Fibroblast of pulmonary artery (primary cell): ENCODE results near the gene CPN2.

Experiments
- DNase-seq: peaks from one replicate; pipeline ENCODE4 v3.0.0-alpha.2; 2010; ENCODE audit warnings: low read depth
- H3K4me3 ChIP-seq: replicated peaks from 2 replicates; pipeline ENCODE4 v1.5.1; 2011; ENCODE audit warnings: low read depth, mild to moderate bottlenecking, control low read depth, low read length, moderate library complexity
- CTCF ChIP-seq: IDR thresholded peaks from 2 replicates; pipeline ENCODE4 v1.5.1; 2011; ENCODE audit warnings: mild to moderate bottlenecking, control low read depth, low read length, inconsistent platforms; ENCODE audit errors: missing control alignments

Gene CPN2

GRCh38 chr3:194367992-194368841 lies 17.1 kb upstream of the CPN2 start:
- no peak overlapping the region for H3K4me3 ChIP-seq
- TF ChIP-seq CTCF, result no peak
- no peak for DNase-seq

GRCh38 chr3:194365978-194366490 lies 14.9 kb upstream of the CPN2 start:
- H3K4me3 ChIP-seq, result no peak overlapping the region
- no peak for DNase-seq
- TF ChIP-seq CTCF, result no peak

- no peak for DNase-seq
- no peak for TF ChIP-seq CTCF
- no peak overlapping the region for H3K4me3 ChIP-seq
Observed at GRCh38 chr3:194365526-194365925, 14.4 kb upstream of the CPN2 start.

GRCh38 chr3:194364652-194365434 lies 13.7 kb upstream of the CPN2 start:
- H3K4me3 ChIP-seq, result no peak overlapping the region
- TF ChIP-seq CTCF, result no peak
- peak; percentile 71 for DNase-seq

GRCh38 chr3:194364314-194364651 lies 13.2 kb upstream of the CPN2 start:
- H3K4me3 ChIP-seq, result no peak overlapping the region
- DNase-seq, result no peak
- TF ChIP-seq CTCF, result no peak

GRCh38 chr3:194360568-194360967 lies 9.4 kb upstream of the CPN2 start:
- TF ChIP-seq CTCF, result no peak
- DNase-seq, result no peak
- H3K4me3 ChIP-seq, result no peak overlapping the region
